Measurements from ENCODE around the gene SLC16A13.
"Not testable (repeated sequence)": the region's sequence is repeated elsewhere in the genome, so short reads cannot be mapped to it uniquely, and the experiment has no call there.

SLC16A13 gene

GRCh38 chr17:7045492-7046126 is 9.8 kb downstream of the SLC16A13 start:
- DNase-seq (ENCODE audit: insufficient read length, low spot score), result no peak
- peak; percentile 75 for TF ChIP-seq CTCF (IDR thresholded peaks at IDR 0.05; ENCODE audit: insufficient read depth, missing control alignments)
- FAIRE-seq, result no peak

- no peak for FAIRE-seq
- no peak for TF ChIP-seq CTCF (IDR thresholded peaks at IDR 0.05; ENCODE audit: insufficient read depth, missing control alignments)
- DNase-seq (ENCODE audit: insufficient read length, low spot score), result no peak
Measured at GRCh38 chr17:7046127-7046724, 10.4 kb downstream of the SLC16A13 start.

GRCh38 chr17:7046725-7047397 is 11.0 kb downstream of the SLC16A13 start:
- not testable (repeated sequence) for DNase-seq (ENCODE audit: insufficient read length, low spot score); FAIRE-seq

- FAIRE-seq (no peak), DNase-seq (ENCODE audit: insufficient read length, low spot score) (no peak)
- no peak for TF ChIP-seq CTCF (IDR thresholded peaks at IDR 0.05; ENCODE audit: insufficient read depth, missing control alignments)
Measured at GRCh38 chr17:7047566-7047965, 11.8 kb downstream of the SLC16A13 start.

GRCh38 chr17:7048968-7049367 is 13.2 kb downstream of the SLC16A13 start:
- DNase-seq (ENCODE audit: insufficient read length, low spot score) (no peak), FAIRE-seq (no peak)

GRCh38 chr17:7050583-7050982 is 14.8 kb downstream of the SLC16A13 start:
- not testable (repeated sequence) for DNase-seq (ENCODE audit: insufficient read length, low spot score); FAIRE-seq

More at GRCh38 chr17:7048968-7049367, 13.2 kb downstream of the SLC16A13 start:
- TF ChIP-seq CTCF (IDR thresholded peaks at IDR 0.05; ENCODE audit: insufficient read depth, missing control alignments), result no peak

GRCh38 chr17:7056386-7056785 is 20.6 kb downstream of the SLC16A13 start:
- TF ChIP-seq CTCF (IDR thresholded peaks at IDR 0.05; ENCODE audit: insufficient read depth, missing control alignments), result no peak
- DNase-seq (ENCODE audit: insufficient read length, low spot score) (no peak), FAIRE-seq (no peak)

GRCh38 chr17:7058831-7059447 is 23.1 kb downstream of the SLC16A13 start:
- TF ChIP-seq CTCF (IDR thresholded peaks at IDR 0.05; ENCODE audit: insufficient read depth, missing control alignments), result no peak
- DNase-seq (ENCODE audit: insufficient read length, low spot score) (no peak), FAIRE-seq (no peak)

Data from D721Med (cell line).